Caco-2 (cell line): ENCODE measurements around the gene SRRM4. TPM values are rescaled to one million over a fixed set of nuclear protein-coding genes. Genes with fewer than 3 reads are reported as not detected.

ENCODE experiments used
- BruUV-seq: library from RNA; stranded (reverse); fragments of 400-500 nt; replicated peaks from 2 replicates; lab custom pipeline; 2021; lab: Mats Ljungman, UMichigan
- CTCF ChIA-PET: fragments of 300-600 bp; sonication (Branson Sonifier 250); formaldehyde crosslinking; loops from one replicate; lab custom pipeline; 2022; ENCODE audit warnings: antibody characterized with exemption; lab: Charles Lee
- POLR2A ChIA-PET: fragments of 300-600 bp; sonication (Branson Sonifier 250); formaldehyde crosslinking; loops from one replicate; lab custom pipeline; 2022; ENCODE audit warnings: antibody characterized with exemption; lab: Charles Lee
- DNase-seq, 2 experiments: peaks; one replicate each; pipeline versions ENCODE4 v3.0.0 to v3.0.0-alpha.2; 2020 to 2022
- H3K27me3 ChIP-seq: replicated peaks from 2 replicates; pipeline ENCODE4 v1.6.0; 2011; ENCODE audit warnings: low read length; ENCODE audit not compliant: control insufficient read depth, insufficient read depth
- H3K36me3 ChIP-seq: 2 replicates; pipeline ENCODE4 v1.5.1; 2011; ENCODE audit warnings: low read length; ENCODE audit not compliant: control insufficient read depth, insufficient read depth
- H3K4me1 ChIP-seq: fragments of 250-450 bp; sonication (Bioruptor Pico); 2 replicates; pipeline ENCODE4 v1.5.1; 2020; ENCODE audit warnings: mild to moderate bottlenecking
- H3K4me3 ChIP-seq: 2 replicates; pipeline ENCODE4 v1.5.1; 2011; ENCODE audit warnings: low read depth, mild to moderate bottlenecking, control low read depth, low read length
- H3K9me3 ChIP-seq: fragments of 250-450 bp; sonication (Bioruptor Pico); 2 replicates; pipeline ENCODE4 v1.5.1; 2020; ENCODE audit warnings: mild to moderate bottlenecking, moderate library complexity
- H3K27ac Mint-ChIP-seq: one replicate; pipeline ENCODE4 v1.8.0; 2022; ENCODE audit warnings: mixed read lengths; ENCODE audit not compliant: unreplicated experiment
- H3K27me3 Mint-ChIP-seq: one replicate; pipeline ENCODE4 v1.8.0; 2022; ENCODE audit warnings: mixed read lengths; ENCODE audit not compliant: insufficient read depth, unreplicated experiment
- H3K36me3 Mint-ChIP-seq: one replicate; pipeline ENCODE4 v1.8.0; 2022; ENCODE audit warnings: mild to moderate bottlenecking, mixed read lengths; ENCODE audit not compliant: insufficient read depth, unreplicated experiment
- H3K4me1 Mint-ChIP-seq: one replicate; pipeline ENCODE4 v1.8.0; 2022; ENCODE audit warnings: low read depth, mixed read lengths; ENCODE audit not compliant: unreplicated experiment
- H3K4me3 Mint-ChIP-seq: one replicate; pipeline ENCODE4 v1.8.0; 2022; ENCODE audit warnings: mild to moderate bottlenecking, moderate library complexity, mixed read lengths; ENCODE audit not compliant: unreplicated experiment
- H3K9me3 Mint-ChIP-seq: one replicate; pipeline ENCODE4 v1.8.0; 2022; ENCODE audit warnings: mixed read lengths; ENCODE audit not compliant: unreplicated experiment
- intact Hi-C: fragments of 100-400 bp; cut with micrococcal nuclease; formaldehyde crosslinking; loops from one replicate; pipeline ENCODE4 v1.10.0; 2022; ENCODE audit not compliant: unreplicated experiment
- total RNA-seq: library from RNA; stranded (reverse); gene quantifications from 2 replicates; pipeline ENCODE4 v1.2.3, GENCODE V29; 2022
- TF ChIP-seq, protein P1 (sequence below), 2 experiments: fragments of 200-600 bp in 1 of 2; IDR thresholded peaks; 1 replicate in 1 of 2; 2 replicates in 1 of 2; pipeline versions ENCODE4 v1.5.1 to v1.8.0; 2011 to 2022; ENCODE audit warnings: antibody characterized with exemption in 1 of 2, control low read depth in 1 of 2, inconsistent platforms in 1 of 2, low read depth in 1 of 2, low read length in 1 of 2, mild to moderate bottlenecking in 1 of 2, moderate library complexity in 1 of 2; ENCODE audit not compliant: insufficient read depth in 1 of 2, severe bottlenecking in 1 of 2, unreplicated experiment in 1 of 2

The SRRM4 gene
- total RNA-seq, 1 experiment from 2014 or later: not detected

DNA sequence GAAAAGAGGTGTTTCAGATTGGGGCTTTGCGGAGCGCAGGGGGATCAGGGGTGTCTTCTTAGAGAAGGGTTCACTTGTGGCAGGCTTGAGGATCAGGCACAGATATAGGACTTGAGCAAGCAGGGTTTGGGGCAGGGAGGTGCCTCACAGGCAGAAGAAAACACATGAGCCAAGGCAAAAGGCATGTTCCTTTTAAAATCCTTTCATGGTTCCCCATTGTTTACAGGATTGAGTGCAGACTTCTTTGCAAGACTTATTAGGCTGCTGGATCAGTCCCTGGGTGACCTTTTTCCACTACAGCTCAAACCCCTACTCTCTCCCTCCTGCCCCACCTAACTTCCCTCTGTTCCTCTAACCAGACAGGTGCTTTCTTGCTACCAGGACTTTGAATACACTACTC, 217.1 kb downstream of the SRRM4 start:
- intact Hi-C loops: no loop called here
- Mint-ChIP-seq H3K9me3 (no peaks in the 10 kb centered on the region), H3K4me3 (no peak overlapping the region), H3K4me1 (peaks cover 5% of the 10 kb centered on the region), H3K27ac (no peak overlapping the region), H3K27me3 (no peaks in the 10 kb centered on the region), H3K36me3 (no peaks in the 10 kb centered on the region)
- H3K4me1 ChIP-seq: no peaks in the 10 kb centered on the region
- no TSS peak for BruUV-seq
- H3K4me3 ChIP-seq: no peak overlapping the region
- no peak for DNase-seq
- H3K27me3 ChIP-seq: no peaks in the 10 kb centered on the region
- TF ChIP-seq, protein P1, sequence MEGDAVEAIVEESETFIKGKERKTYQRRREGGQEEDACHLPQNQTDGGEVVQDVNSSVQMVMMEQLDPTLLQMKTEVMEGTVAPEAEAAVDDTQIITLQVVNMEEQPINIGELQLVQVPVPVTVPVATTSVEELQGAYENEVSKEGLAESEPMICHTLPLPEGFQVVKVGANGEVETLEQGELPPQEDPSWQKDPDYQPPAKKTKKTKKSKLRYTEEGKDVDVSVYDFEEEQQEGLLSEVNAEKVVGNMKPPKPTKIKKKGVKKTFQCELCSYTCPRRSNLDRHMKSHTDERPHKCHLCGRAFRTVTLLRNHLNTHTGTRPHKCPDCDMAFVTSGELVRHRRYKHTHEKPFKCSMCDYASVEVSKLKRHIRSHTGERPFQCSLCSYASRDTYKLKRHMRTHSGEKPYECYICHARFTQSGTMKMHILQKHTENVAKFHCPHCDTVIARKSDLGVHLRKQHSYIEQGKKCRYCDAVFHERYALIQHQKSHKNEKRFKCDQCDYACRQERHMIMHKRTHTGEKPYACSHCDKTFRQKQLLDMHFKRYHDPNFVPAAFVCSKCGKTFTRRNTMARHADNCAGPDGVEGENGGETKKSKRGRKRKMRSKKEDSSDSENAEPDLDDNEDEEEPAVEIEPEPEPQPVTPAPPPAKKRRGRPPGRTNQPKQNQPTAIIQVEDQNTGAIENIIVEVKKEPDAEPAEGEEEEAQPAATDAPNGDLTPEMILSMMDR (IDR thresholded peaks at IDR 0.05; ENCODE audit: insufficient read depth in 1 of 2, low read depth in 1 of 2, low read length in 1 of 2, severe bottlenecking in 1 of 2, unreplicated experiment in 1 of 2): no peak
- ChIA-PET CTCF (no interaction called here), POLR2A (interaction anchor here (0.6 kb wide), 1 partner anchor 20 kb away, joined by 3 read pairs; no protein-coding TSS in a partner anchor)
- H3K36me3 ChIP-seq: no peaks in the 10 kb centered on the region
- H3K9me3 ChIP-seq: no peaks in the 10 kb centered on the region

DNA sequence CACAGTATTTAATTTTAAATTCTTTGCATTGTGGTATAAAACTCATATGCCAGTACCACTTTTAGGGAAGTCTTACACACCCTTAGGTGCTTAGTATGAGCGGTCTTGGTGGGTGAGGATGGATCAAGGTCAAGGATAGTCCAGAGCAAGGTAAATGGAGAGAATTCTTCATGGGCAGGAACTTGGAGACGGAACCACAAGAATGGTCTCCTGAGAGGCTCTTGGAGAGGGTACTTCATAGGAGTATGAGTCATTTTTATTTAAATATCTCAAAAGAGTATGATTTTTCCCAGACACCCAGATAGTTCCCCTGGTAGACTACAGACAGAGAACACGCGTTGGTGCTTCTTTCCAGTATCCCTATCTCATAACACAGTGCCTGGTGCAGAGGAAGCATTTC, 219.3 kb downstream of the SRRM4 start:
- ChIA-PET CTCF (no interaction called here), POLR2A (no interaction called here)
- no peaks in the 10 kb centered on the region for H3K9me3 Mint-ChIP-seq
- Histone ChIP-seq H3K27me3 (no peaks in the 10 kb centered on the region), H3K36me3 (no peaks in the 10 kb centered on the region), H3K4me1 (no peaks in the 10 kb centered on the region), H3K4me3 (no peak overlapping the region), H3K9me3 (no peaks in the 10 kb centered on the region)
- no peak overlapping the region for H3K27ac Mint-ChIP-seq
- intact Hi-C loops: no loop called here
- H3K36me3 Mint-ChIP-seq: no peaks in the 10 kb centered on the region
- BruUV-seq: no TSS peak
- no peaks in the 10 kb centered on the region for H3K27me3 Mint-ChIP-seq
- no peak for DNase-seq
- H3K4me3 Mint-ChIP-seq: no peak overlapping the region
- TF ChIP-seq, protein P1 (IDR thresholded peaks at IDR 0.05; ENCODE audit: insufficient read depth in 1 of 2, low read depth in 1 of 2, low read length in 1 of 2, severe bottlenecking in 1 of 2, unreplicated experiment in 1 of 2): no peak
- peaks cover 5% of the 10 kb centered on the region for H3K4me1 Mint-ChIP-seq

DNA sequence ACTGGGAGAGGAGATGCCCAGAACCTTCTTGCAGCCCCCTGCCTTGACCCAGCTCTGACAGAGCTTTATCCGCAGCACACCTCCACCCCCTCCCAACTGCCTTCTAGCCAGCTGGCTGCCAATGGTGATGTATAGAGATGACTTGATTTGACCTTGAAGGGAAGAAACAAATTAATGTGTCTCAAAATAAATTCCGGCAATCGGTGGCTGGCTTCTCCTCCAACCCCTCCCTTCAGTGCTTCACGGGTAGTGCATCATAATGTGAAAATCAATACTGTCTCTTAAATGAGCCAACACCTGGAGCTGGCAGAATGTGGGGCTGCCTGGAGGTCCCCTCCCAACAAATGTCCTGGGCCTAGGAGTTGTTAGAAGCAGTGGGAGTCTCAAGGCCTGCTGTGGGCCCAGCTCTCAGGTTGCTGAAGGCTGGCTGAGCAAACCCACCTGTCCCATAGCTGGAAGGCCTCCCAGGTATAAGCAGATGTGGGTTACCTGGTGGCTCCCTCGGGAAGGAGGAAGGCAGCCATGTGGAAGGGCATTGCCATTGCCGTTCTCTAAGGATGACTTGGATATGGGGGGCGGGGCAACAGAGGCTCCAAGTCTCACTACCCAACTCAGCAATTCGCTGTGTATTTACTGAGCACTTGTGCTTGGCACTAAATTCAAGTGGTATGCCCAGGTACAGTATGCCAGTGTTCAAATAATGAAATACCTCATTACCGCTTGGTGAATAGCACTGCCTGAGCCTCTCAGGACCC, 220.6 kb downstream of the SRRM4 start:
- H3K4me3 Mint-ChIP-seq: no peak overlapping the region
- Histone ChIP-seq H3K27me3 (no peaks in the 10 kb centered on the region), H3K4me1 (no peaks in the 10 kb centered on the region), H3K9me3 (no peaks in the 10 kb centered on the region), H3K36me3 (no peaks in the 10 kb centered on the region), H3K4me3 (no peak overlapping the region)
- CTCF ChIA-PET: no interaction called here
- POLR2A ChIA-PET: no interaction called here
- TF ChIP-seq, protein P1 (IDR thresholded peaks at IDR 0.05; ENCODE audit: insufficient read depth in 1 of 2, low read depth in 1 of 2, low read length in 1 of 2, severe bottlenecking in 1 of 2, unreplicated experiment in 1 of 2): no peak
- no peaks in the 10 kb centered on the region for H3K27me3 Mint-ChIP-seq
- intact Hi-C loops: no loop called here
- DNase-seq: no peak
- no peak overlapping the region for H3K27ac Mint-ChIP-seq
- no peaks in the 10 kb centered on the region for H3K9me3 Mint-ChIP-seq
- no peaks in the 10 kb centered on the region for H3K36me3 Mint-ChIP-seq
- peaks cover 5% of the 10 kb centered on the region for H3K4me1 Mint-ChIP-seq
- BruUV-seq: no TSS peak
